ENCODE measurements around the gene KCNQ5. TPM values are rescaled to one million over a fixed set of nuclear protein-coding genes. Genes with fewer than 3 reads are reported as not detected.

The KCNQ5 gene
- total RNA-seq, 8 experiments from 2014 or later, result 0.17 to 18.5 (median 1.7) TPM

GRCh38 chr6:72936766-72937559, 315.1 kb downstream of the KCNQ5 start:
- no peak overlapping the region for H3K4me3 ChIP-seq
- no peak overlapping the region for H3K27ac ChIP-seq
- H3K4me1 ChIP-seq (replicated peaks in 1 of 2), result peaks cover 0 to 9% of the 10 kb centered on the region in 2 donors
- WGBS, 10 experiments, result 33 to 96% (median 92%) methylated on average over 3 to 4 of the region's 4 CpGs
- ATAC-seq (replicated peaks in 6 of 8), result peak in 1 of 8 experiments; percentile 41
- in situ Hi-C loops (cut with MboI; ENCODE audit: low pct_unique_long_range_greater_than_20kb in 2 of 9, low sequenced_read_pairs in 9 of 9, unreplicated experiment in 9 of 9), result no loop called here

GRCh38 chr6:72938104-72938503, 316.2 kb downstream of the KCNQ5 start:
- Histone ChIP-seq H3K4me3 (no peak overlapping the region), H3K4me1 (replicated peaks in 1 of 2) (peaks cover 0 to 4% of the 10 kb centered on the region in 2 donors), H3K27ac (no peak overlapping the region)
- no peak for ATAC-seq (replicated peaks in 6 of 8)
- in situ Hi-C loops (cut with MboI; ENCODE audit: low pct_unique_long_range_greater_than_20kb in 2 of 9, low sequenced_read_pairs in 9 of 9, unreplicated experiment in 9 of 9), result no loop called here
- 40 to 100% (median 80%) methylated on average over 1 to 3 of the region's 3 CpGs; no CpG with 5 or more reads in 3 of the 10 experiments for WGBS, 10 experiments

DNA sequence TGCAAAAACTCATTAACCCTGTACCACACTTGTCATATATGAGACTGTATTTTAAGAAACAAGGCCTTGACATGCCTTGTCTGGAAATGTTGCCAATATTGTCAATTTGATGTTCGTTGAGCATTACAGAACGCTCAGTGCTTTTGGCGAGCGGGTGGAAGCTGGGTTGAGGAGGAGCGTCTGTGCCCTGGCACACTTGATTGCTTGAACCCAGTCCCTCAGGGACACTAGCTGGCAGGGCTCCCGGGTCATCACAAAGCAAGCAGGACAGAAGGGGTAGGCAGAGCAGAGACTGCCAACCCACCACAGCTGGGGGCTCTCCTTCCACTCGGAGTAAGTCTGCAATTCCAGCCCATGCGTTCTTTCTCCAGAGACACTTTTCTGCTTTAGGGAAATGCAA, 317.1 kb downstream of the KCNQ5 start:
- in situ Hi-C loops (cut with MboI; ENCODE audit: low pct_unique_long_range_greater_than_20kb in 2 of 9, low sequenced_read_pairs in 9 of 9, unreplicated experiment in 9 of 9), result no loop called here
- Histone ChIP-seq H3K27ac (no peak overlapping the region), H3K4me3 (no peak overlapping the region), H3K4me1 (replicated peaks in 1 of 2) (peaks cover 0 to under 1% of the 10 kb centered on the region in 2 donors)
- ATAC-seq (replicated peaks in 6 of 8), result no peak
- WGBS, 10 experiments, result 80 to 96% (median 92%) methylated on average over 1 to 7 of the region's 8 CpGs; no CpG with 5 or more reads in 4 of the 10 experiments

- Histone ChIP-seq H3K4me3 (no peak overlapping the region), H3K27ac (no peak overlapping the region), H3K4me1 (replicated peaks in 1 of 2) (no peaks in the 10 kb centered on the region)
- in situ Hi-C loops (cut with MboI; ENCODE audit: low pct_unique_long_range_greater_than_20kb in 2 of 9, low sequenced_read_pairs in 9 of 9, unreplicated experiment in 9 of 9), result no loop called here
- ATAC-seq (replicated peaks in 6 of 8), result no peak
- 71 to 100% (median 93%) methylated on average over 2 to 7 of the region's 7 CpGs for WGBS, 10 experiments
Observed at GRCh38 chr6:72940265-72940664, 318.4 kb downstream of the KCNQ5 start.

GRCh38 chr6:72941263-72941662, 319.4 kb downstream of the KCNQ5 start:
- no CpG with 5 or more reads among the region's 1 CpG for WGBS, 10 experiments

DNA sequence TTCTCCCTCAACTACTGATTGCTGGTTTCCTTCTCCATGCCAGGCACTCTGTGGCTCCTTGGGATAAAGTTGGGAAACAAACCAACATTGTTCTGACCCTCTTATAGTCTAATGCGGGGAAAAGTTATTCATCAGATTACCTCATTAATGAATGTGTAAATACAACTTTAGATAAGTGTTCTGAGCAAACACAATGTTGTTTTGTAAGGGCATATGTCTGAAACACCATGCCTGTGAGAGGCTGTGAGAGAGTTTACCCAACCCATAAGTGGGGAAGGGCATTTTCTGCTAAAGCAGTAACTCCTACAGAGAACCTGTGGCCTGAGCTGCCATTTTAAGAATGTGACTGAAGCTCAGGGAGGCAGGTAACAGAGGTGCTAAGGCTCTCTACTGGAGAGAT, 319.9 kb downstream of the KCNQ5 start:
- WGBS, 10 experiments, result 67 to 100% methylated on average over 1 of the region's 1 CpG; no CpG with 5 or more reads in 8 of the 10 experiments
- no peak overlapping the region for H3K4me3 ChIP-seq
- in situ Hi-C loops (cut with MboI; ENCODE audit: low pct_unique_long_range_greater_than_20kb in 2 of 9, low sequenced_read_pairs in 9 of 9, unreplicated experiment in 9 of 9), result no loop called here
- no peaks in the 10 kb centered on the region for H3K4me1 ChIP-seq (replicated peaks in 1 of 2)
- no peak for ATAC-seq (replicated peaks in 6 of 8)
- H3K27ac ChIP-seq, result no peak overlapping the region

More at GRCh38 chr6:72941263-72941662, 319.4 kb downstream of the KCNQ5 start:
- in situ Hi-C loops (cut with MboI; ENCODE audit: low pct_unique_long_range_greater_than_20kb in 2 of 9, low sequenced_read_pairs in 9 of 9, unreplicated experiment in 9 of 9), result no loop called here
- ATAC-seq (replicated peaks in 6 of 8), result no peak
- Histone ChIP-seq H3K4me3 (no peak overlapping the region), H3K4me1 (replicated peaks in 1 of 2) (no peaks in the 10 kb centered on the region), H3K27ac (no peak overlapping the region)

DNA sequence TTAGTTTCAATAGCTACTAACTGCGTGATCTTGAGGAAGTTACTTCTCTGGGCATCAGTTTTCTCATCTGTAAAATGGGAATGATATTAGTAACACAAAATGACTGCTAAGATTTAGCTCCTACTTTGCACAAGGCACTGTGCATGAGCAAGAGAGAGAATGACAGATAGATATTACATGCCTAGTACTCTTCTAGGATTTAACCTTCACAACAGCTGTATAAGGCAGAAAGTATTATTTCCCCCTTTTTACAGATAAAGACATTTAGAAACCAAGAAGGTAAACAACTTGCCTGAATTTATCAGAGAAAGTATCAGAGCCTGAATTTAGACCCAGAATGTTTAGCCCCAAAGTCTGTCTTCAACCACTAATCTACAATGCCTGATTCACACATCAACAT, 321.8 kb downstream of the KCNQ5 start:
- H3K4me3 ChIP-seq, result no peak overlapping the region
- in situ Hi-C loops (cut with MboI; ENCODE audit: low pct_unique_long_range_greater_than_20kb in 2 of 9, low sequenced_read_pairs in 9 of 9, unreplicated experiment in 9 of 9), result no loop called here
- H3K27ac ChIP-seq, result no peak overlapping the region
- ATAC-seq (replicated peaks in 6 of 8), result no peak
- H3K4me1 ChIP-seq (replicated peaks in 1 of 2), result no peaks in the 10 kb centered on the region
- 67 to 100% (median 87%) methylated on average over 1 of the region's 1 CpG; no CpG with 5 or more reads in 4 of the 10 experiments for WGBS, 10 experiments

- 43 to 100% (median 87%) methylated on average over 1 to 2 of the region's 2 CpGs for WGBS, 10 experiments
- no peak for ATAC-seq (replicated peaks in 6 of 8)
- Histone ChIP-seq H3K4me3 (no peak overlapping the region), H3K4me1 (replicated peaks in 1 of 2) (no peaks in the 10 kb centered on the region), H3K27ac (no peak overlapping the region)
- in situ Hi-C loops (cut with MboI; ENCODE audit: low pct_unique_long_range_greater_than_20kb in 2 of 9, low sequenced_read_pairs in 9 of 9, unreplicated experiment in 9 of 9), result no loop called here
Observed at GRCh38 chr6:72944660-72945059, 322.8 kb downstream of the KCNQ5 start.

- no peak for ATAC-seq (replicated peaks in 6 of 8)
- Histone ChIP-seq H3K27ac (no peak overlapping the region), H3K4me3 (no peak overlapping the region), H3K4me1 (replicated peaks in 1 of 2) (peaks cover 0 to 7% of the 10 kb centered on the region in 2 donors)
- in situ Hi-C loops (cut with MboI; ENCODE audit: low pct_unique_long_range_greater_than_20kb in 2 of 9, low sequenced_read_pairs in 9 of 9, unreplicated experiment in 9 of 9), result no loop called here
- 36 to 100% (median 86%) methylated on average over 1 to 2 of the region's 2 CpGs; no CpG with 5 or more reads in 2 of the 10 experiments for WGBS, 10 experiments
Observed at GRCh38 chr6:72946774-72947173, 324.9 kb downstream of the KCNQ5 start.

DNA sequence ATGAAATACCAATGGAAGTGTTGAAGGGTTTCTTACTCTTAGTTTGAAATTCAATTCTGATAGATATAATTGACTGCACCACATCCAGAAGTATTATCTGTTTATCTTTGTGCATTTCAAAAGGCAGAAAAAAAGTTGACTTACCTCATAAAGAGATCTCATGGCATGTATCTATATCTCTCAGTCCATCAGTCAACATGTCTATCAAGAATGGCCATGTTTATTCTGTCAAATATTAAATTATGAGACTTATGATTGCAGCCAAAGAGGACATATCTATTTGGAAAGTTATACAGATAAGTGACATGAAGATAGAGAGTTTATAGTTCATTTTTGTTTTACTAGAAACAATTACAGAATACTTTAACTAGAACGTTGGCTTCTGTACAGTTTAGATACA, 325.7 kb downstream of the KCNQ5 start:
- peaks cover 0 to 7% of the 10 kb centered on the region in 2 donors for H3K4me1 ChIP-seq (replicated peaks in 1 of 2)
- in situ Hi-C loops (cut with MboI; ENCODE audit: low pct_unique_long_range_greater_than_20kb in 2 of 9, low sequenced_read_pairs in 9 of 9, unreplicated experiment in 9 of 9), result no loop called here
- WGBS, 10 experiments, result 21 to 100% (median 73%) methylated on average over 1 of the region's 1 CpG; no CpG with 5 or more reads in 1 of the 10 experiments
- H3K4me3 ChIP-seq, result no peak overlapping the region
- ATAC-seq (replicated peaks in 6 of 8), result no peak
- H3K27ac ChIP-seq, result no peak overlapping the region

GRCh38 chr6:72948153-72948552, 326.3 kb downstream of the KCNQ5 start:
- in situ Hi-C loops (cut with MboI; ENCODE audit: low pct_unique_long_range_greater_than_20kb in 2 of 9, low sequenced_read_pairs in 9 of 9, unreplicated experiment in 9 of 9), result no loop called here
- no peak overlapping the region for H3K4me3 ChIP-seq
- WGBS, 10 experiments, result 50 to 100% (median 88%) methylated on average over 1 of the region's 1 CpG; no CpG with 5 or more reads in 2 of the 10 experiments

GRCh38 chr6:72950114-72950860, 328.4 kb downstream of the KCNQ5 start:
- in situ Hi-C loops (cut with MboI; ENCODE audit: low pct_unique_long_range_greater_than_20kb in 2 of 9, low sequenced_read_pairs in 9 of 9, unreplicated experiment in 9 of 9), result no loop called here
- no peak overlapping the region for H3K27ac ChIP-seq
- 42 to 100% (median 86%) methylated on average over 2 to 6 of the region's 6 CpGs for WGBS, 10 experiments
- H3K4me3 ChIP-seq, result no peak overlapping the region
- peak in 7 of 8 experiments; percentile 52 to 92 (median 69) for ATAC-seq (replicated peaks in 6 of 8)
- peaks cover 0 to 7% of the 10 kb centered on the region in 2 donors for H3K4me1 ChIP-seq (replicated peaks in 1 of 2)

More at GRCh38 chr6:72948153-72948552, 326.3 kb downstream of the KCNQ5 start:
- H3K4me1 ChIP-seq (replicated peaks in 1 of 2), result peaks cover 0 to 7% of the 10 kb centered on the region in 2 donors
- no peak overlapping the region for H3K27ac ChIP-seq
- no peak for ATAC-seq (replicated peaks in 6 of 8)

All from motor neuron (in vitro differentiated cells).